Skeletal muscle cell (primary cell): ENCODE results near the gene ATXN7L1.

Experiments used
- DNase-seq: peaks from one replicate; pipeline ENCODE4 v3.0.0-alpha.2; 2010; ENCODE audit warnings: low read depth
- H3K4me3 ChIP-seq: 2 replicates; pipeline ENCODE4 v1.5.1; 2011; ENCODE audit warnings: low read depth, mild to moderate bottlenecking, control low read depth, low read length, moderate library complexity

The ATXN7L1 gene

GRCh38 chr7:105691680-105692564 is 184.5 kb downstream of the ATXN7L1 start:
- peak; percentile 72 for DNase-seq
- H3K4me3 ChIP-seq: peak overlapping the region; percentile 46

- H3K4me3 ChIP-seq: peak overlapping the region; percentile 46
- DNase-seq: no peak
Observed at GRCh38 chr7:105691082-105691679, 185.2 kb downstream of the ATXN7L1 start.

GRCh38 chr7:105690325-105690945 is 186.0 kb downstream of the ATXN7L1 start:
- H3K4me3 ChIP-seq: no peak overlapping the region
- no peak for DNase-seq

GRCh38 chr7:105689067-105689819 is 187.2 kb downstream of the ATXN7L1 start:
- H3K4me3 ChIP-seq: no peak overlapping the region
- no peak for DNase-seq

- no peak overlapping the region for H3K4me3 ChIP-seq
- no peak for DNase-seq
Observed at GRCh38 chr7:105688617-105689016, 187.8 kb downstream of the ATXN7L1 start.

- no peak overlapping the region for H3K4me3 ChIP-seq
- DNase-seq: no peak
Observed at GRCh38 chr7:105685161-105685560, 191.2 kb downstream of the ATXN7L1 start.

- DNase-seq: no peak
- no peak overlapping the region for H3K4me3 ChIP-seq
Observed at GRCh38 chr7:105682341-105683060, 193.9 kb downstream of the ATXN7L1 start.

GRCh38 chr7:105680505-105681187 is 195.8 kb downstream of the ATXN7L1 start:
- H3K4me3 ChIP-seq: no peak overlapping the region
- DNase-seq: no peak

- DNase-seq: no peak
- H3K4me3 ChIP-seq: no peak overlapping the region
Observed at GRCh38 chr7:105678811-105679495, 197.4 kb downstream of the ATXN7L1 start.

- no peak for DNase-seq
- no peak overlapping the region for H3K4me3 ChIP-seq
Observed at GRCh38 chr7:105677817-105678573, 198.4 kb downstream of the ATXN7L1 start.

GRCh38 chr7:105677410-105677730 is 199.0 kb downstream of the ATXN7L1 start:
- no peak overlapping the region for H3K4me3 ChIP-seq
- no peak for DNase-seq

GRCh38 chr7:105675934-105676371 is 200.4 kb downstream of the ATXN7L1 start:
- DNase-seq: no peak
- H3K4me3 ChIP-seq: no peak overlapping the region

GRCh38 chr7:105674200-105674920 is 202.0 kb downstream of the ATXN7L1 start:
- H3K4me3 ChIP-seq: no peak overlapping the region
- DNase-seq: no peak

- no peak for DNase-seq
- H3K4me3 ChIP-seq: no peak overlapping the region
Observed at GRCh38 chr7:105673367-105674084, 202.9 kb downstream of the ATXN7L1 start.

GRCh38 chr7:105672801-105673200 is 203.6 kb downstream of the ATXN7L1 start:
- DNase-seq: no peak
- H3K4me3 ChIP-seq: no peak overlapping the region

- no peak for DNase-seq
- H3K4me3 ChIP-seq: no peak overlapping the region
Observed at GRCh38 chr7:105666324-105666723, 210.1 kb downstream of the ATXN7L1 start.
